ENCODE data around the gene AGBL4.

Gene AGBL4

GRCh38 chr1:48673332-48674105 lies 1350.2 kb downstream of the AGBL4 start:
- no peak for DNase-seq

GRCh38 chr1:48671578-48671977 lies 1352.2 kb downstream of the AGBL4 start:
- DNase-seq = no peak

DNA sequence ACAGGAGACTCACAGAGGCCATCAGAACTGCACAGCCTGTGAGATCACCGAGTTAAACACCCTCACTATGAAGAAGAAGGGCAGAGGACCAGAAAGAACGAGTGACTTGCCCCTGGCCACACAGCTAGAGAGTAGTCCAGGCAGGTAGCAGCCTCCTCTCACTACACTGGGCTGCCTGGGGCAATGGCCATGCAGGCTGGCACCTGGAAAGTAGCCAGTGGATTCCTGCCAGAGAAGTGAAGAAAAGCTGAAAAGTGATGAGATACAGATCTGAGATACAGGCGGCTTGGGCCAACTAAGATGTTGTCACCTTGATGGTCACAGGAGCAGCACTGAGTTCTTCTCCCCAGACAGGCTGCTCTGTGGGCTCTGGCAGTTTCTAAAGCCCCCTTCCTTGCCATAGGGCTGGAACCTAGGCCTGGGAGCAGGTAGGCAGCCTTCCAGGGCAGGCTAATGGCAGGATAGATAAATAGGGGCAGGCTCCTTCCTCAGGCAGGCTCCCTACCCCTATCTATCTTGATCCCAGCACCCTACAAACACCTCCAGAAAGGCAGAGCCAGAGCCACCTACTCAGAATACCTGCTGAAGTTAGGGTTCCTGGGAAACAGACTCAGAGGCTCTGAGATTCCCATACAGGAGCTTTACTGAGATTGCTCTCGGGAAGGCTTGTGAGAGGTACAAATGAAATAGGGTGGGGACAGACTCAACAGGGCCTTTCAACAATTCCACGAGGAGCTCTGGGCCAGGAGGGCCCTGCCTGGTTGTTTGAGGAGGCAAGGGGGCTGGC lies 1353.3 kb downstream of the AGBL4 start:
- no peak for DNase-seq

- no peak for DNase-seq
Measured at GRCh38 chr1:48668339-48668738, 1355.4 kb downstream of the AGBL4 start.

GRCh38 chr1:48667782-48668181 lies 1356.0 kb downstream of the AGBL4 start:
- DNase-seq = no peak

DNA sequence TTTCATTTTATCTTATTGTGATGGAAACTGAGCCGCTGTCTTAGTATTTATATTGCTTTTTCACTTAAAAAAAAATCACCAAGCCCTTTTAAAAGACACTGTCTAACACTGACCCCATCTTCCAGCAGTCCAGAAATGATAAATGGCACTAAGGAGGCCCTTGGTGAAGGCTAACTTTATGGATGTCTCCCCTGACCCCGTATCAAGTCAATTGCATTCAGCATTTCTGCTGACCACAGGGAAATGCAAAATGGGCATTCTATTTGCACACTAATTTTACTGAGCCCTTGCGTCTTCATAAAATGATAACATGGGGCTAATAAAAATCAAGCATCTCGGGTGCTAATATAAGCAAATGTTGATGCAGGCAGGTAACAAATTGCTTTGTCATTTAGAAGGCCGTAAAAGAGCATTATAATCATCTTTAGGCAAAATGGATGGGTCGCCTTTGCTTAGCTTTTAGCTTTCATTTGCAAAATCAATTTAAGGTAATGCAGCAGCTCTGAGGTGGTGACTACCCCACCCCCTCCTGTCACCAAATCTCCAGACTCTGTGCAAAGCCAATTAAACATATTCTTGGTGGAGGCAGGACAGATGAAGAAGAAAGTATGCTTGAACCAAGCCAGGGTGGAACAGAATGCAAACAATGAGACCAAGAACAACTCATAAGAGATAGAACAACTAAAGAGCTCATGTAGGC lies 1357.9 kb downstream of the AGBL4 start:
- no peak for DNase-seq

DNA sequence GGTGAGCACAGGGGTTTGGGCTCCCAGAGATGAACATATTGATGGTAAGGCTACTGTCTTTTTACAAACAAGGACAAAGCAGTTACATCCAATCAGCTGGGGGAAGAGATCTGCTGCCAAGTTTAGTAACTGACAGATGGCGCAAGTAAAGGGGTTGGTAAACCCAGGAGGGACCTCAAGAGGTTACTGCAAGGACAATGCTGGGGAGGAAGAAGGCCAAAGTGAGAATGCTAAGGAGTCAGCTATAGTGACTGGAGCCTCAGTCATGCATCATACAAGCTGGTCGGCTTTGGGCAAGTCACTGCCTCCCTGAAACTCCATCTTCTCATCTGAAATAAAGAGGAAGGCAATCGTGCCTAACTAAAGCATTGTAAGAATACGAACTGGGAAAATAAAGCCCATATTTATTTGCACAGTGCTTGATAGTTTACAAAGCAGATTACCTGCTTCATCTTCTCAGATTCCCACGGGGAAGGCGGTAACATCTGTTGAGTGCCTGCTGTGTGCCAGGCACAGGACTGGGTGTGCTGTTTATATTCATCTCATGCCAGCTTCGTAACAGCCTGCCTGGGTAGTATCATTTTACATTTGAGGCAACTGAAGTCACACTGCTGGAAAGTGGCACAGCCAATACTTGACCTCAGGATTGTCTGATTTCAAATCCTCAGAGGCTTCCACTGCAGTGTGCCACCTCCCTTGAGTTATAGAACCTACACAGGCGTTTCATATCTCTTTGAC lies 1361.9 kb downstream of the AGBL4 start:
- no peak for DNase-seq

DNA sequence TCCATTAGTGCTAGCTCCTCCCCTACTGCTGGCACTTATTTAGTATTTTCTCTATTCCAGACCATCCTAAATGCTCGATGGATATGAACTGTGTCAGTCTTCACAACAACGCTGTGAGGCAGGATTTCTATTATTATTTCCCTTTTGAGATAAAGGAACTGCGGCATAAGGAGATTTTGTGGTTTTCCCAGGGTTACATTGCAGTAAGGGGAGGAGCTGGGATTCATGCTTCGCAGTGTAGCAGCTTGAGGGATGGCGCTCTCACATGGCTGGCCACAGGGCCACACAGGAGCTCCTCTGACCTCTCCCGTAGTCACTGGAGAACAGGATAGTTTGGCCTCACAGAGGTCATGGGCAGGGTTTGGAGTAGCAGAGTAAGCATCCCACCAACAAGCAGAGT lies 1364.0 kb downstream of the AGBL4 start:
- no peak for DNase-seq

DNA sequence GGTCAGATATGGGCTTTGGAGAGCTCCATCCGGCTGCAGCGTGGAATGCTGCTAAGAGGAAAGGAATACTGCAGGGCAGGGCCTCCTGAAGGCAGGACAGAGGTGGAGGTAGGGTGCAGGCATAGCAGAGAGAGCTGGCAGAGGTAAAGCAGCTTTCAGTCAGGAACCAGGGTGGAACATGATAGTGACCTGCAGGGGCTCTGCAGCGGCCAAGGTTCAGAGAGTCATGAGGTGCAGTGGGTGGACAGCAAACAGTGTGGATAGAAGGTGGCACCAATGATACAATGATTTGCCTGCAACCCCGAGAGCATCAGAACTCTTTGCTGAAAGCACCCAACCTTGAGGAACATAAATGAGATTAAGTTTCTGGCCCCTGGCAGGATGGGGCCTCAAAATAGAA lies 1366.3 kb downstream of the AGBL4 start:
- DNase-seq = no peak

- DNase-seq = no peak
Measured at GRCh38 chr1:48654606-48655210, 1369.0 kb downstream of the AGBL4 start.

DNA sequence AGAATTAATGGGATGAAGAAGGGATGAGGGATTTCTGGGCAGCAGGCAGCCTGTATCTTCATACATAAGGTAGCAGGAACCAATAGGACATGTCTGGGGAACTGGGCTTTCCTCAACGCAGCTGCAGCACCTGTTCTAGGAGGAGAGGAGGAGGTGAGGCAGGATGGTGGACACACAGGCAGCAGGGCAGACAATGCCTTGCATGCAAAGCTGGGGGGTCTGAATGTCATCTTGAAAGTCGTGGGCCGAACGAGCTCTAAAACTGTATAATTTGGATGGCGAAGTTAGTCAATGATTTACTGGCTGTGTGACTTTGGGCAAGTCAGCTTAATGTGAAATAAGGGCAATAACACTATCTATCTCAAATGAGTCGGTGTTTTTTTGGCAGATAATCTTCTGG lies 1371.4 kb downstream of the AGBL4 start:
- DNase-seq = no peak

DNA sequence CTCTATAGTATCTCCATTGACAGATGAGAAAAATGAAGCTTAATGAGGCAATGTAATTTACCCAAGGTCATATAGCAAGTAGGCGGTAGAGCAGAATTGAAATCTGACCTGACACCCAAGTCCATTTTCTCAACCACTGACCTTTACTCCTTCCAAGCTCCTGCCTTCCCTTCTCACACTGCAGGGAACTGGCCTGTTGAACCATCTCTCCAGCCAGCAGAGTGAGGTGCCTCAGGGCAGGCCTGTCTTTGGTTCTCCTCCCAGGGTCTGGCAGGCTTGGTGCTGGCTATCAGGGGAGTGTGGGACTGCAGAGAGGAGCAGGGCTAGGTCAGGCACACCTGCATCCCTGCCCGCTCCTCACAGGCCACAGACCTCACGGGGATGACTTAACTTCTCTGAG lies 1373.9 kb downstream of the AGBL4 start:
- DNase-seq = no peak

DNA sequence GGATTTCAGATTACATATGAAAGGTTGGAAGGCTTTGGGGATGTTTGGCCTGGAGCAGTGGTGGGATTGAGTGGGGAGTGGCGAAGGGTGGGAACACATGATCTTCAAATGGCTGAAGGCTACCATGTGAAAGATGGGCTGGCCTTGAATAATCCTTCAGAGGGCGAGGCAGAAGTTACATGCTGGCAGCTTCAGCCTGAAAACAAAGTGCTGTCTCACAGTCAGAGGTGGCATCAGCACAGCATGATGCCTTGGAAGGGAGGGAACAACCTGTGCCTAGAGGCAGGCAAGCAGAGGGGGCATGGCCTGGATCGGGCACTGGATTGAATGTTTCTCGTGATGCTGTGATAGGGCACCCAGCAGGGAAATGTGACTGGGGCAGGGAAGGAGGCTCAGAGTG lies 1377.9 kb downstream of the AGBL4 start:
- no peak for DNase-seq

- DNase-seq = no peak
Measured at GRCh38 chr1:48644905-48645605, 1378.7 kb downstream of the AGBL4 start.

DNA sequence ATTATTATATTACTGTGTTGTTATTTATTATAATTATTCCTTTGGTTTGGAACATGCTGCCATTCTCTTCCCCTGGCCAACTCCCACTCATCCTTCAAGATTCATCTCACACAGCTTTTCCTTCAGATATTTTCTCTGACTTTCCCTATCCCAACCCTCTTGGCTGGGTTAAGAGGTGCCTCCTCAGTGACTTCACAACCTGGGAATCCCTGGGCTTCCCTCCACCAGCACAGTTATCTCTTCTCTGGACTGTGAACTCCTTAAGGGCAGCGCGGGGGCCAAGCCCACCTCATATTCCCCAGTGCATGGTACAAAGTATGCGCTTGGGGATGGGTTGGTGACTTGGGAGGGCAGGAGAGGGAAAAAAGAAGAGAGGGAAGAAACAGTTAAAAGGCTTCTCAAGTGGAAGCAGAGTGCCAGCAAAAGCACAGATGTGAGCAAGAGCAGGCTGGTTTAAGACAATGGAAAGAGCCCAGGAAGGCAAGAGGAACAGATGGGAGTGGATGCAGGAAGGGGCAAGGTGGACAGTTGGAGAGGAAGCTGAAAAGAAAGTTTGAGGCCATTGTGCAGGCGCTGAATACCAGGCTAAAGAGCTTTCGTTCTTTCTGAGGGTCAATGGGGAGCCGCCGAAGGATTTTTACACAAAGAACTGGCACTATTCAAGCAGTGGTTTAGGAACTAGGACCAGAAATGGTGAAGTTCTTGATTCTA lies 1379.4 kb downstream of the AGBL4 start:
- DNase-seq = no peak

DNA sequence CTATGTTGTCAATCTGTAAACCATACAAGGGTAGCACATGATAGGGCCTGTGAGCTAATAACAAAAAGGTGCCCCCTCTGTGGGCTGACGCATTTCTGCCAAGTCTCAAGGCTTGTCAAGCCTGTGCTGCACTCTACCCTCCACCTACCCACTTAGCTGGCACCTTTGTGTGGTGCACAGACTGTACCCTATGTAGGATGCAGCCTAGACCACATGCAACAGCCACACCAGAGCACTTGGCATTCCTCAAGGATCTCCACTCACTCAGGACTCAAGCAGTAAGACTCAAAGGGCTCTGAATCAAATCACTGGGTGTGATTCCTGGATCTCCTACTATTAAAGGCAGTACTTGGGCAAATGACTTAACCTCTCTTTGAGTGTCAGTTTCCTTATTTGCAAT lies 1380.6 kb downstream of the AGBL4 start:
- no peak for DNase-seq

- DNase-seq = no peak
Measured at GRCh38 chr1:48640836-48641492, 1382.8 kb downstream of the AGBL4 start.

DNA sequence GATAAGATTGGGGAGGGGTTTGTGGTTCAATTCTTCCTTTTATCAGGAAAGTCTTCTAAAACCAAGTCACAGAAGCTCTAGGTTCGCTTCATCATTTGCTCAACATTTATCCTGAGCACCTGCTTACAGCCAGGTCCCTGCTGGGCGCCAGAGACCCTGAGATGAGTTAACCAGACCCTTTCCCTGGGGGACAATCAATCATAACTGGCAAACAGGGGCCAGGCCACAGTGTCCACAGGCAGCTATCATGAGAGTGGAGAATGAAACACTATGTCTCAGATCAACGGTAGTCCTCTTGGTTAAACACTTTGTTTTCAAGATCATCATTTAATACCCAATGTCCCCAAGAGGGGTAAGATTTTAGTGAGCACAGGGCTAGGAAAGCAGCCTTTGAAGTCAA lies 1393.9 kb downstream of the AGBL4 start:
- no peak for DNase-seq

DNA sequence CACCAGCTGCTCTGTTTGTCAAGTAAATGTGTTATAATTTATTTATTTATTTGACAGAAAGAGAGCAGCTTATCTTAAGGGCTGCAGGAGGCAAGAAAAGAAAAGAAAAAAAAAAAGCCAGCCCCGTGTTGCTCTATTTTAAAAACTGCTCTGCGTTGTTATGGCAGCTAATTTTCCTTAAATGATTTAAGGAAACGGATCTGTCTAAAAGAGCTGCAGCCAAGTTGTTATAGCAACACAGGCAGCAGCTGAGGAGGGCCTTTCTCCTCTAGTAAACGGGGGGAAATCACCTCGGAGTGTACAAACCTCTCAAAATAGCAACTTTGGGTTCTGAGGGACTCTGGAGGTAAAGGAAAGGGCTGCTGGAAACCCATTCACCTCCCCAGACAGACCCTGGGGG lies 1396.3 kb downstream of the AGBL4 start:
- no peak for DNase-seq

DNA sequence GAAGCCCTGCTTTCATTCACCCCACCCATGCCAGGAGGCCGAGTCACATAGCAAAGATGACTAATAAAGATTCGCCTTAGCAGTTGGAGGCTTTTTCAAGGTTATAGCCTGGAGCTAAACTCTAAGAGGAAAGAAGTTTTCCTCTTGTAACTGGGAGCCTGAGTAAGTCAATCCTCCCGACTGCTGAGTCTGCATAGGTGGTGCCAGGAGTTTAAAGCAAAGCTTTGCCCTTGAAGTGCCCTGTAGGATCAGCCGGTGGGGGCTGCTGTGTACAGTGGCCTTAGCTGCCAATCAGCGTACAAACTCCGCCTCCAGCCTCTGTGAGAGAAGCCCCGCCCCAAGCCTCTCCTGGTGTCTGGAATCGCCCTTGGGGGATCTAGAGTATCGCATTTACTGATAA lies 1404.2 kb downstream of the AGBL4 start:
- DNase-seq = no peak

DNA sequence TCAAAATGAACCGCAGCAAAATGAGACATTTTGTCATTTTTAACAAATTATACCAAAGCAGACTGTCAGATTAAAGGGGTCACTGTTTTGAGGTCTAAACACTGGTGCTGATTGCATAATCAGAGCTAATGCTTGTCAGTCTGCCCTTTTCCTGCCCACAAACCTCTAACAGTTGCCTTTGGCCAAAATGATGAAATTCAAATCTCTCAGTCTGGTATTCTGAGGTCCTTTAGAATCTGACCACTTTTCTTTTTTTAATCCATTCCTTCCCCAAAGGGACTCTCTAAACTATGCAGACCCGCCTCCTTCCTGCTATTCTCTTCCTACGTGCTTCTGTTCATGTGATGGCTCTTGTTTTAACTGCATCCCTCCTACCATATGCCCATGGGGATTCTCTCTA lies 1406.5 kb downstream of the AGBL4 start:
- DNase-seq = no peak

Data from CD4-positive, alpha-beta T cell treated with Interleukin-17A for 1 hour (primary cell).